ENCODE measurements around the gene GHR. TPM values are rescaled to one million over a fixed set of nuclear protein-coding genes. Genes with fewer than 3 reads are reported as not detected.
A peak's percentile ranks its signal among the peaks of the same experiment; 100 is the strongest.

Gene GHR
- total and polyA plus RNA-seq, 4 donors, result 2.9 to 17.1 (median 8.6) TPM

GRCh38 chr5:42483472-42484154, 60.4 kb downstream of the GHR start:
- no peak for ATAC-seq (ENCODE audit: low FRiP score)
- WGBS, 2 donors, result 68 to 70% methylated on average over 5 of the region's 5 CpGs

GRCh38 chr5:42487077-42487476, 63.8 kb downstream of the GHR start:
- Histone ChIP-seq H3K9me3 (ENCODE audit: control insufficient read depth, low read length) (no peaks in the 10 kb centered on the region), H3K4me3 (ENCODE audit: low read length in 2 of 2) (no peak overlapping the region), H3K36me3 (ENCODE audit: control insufficient read depth in 1 of 2, insufficient read depth in 2 of 2, low read length in 1 of 2) (no peaks in the 10 kb centered on the region), H3K4me1 (ENCODE audit: control insufficient read depth in 1 of 2, insufficient read depth in 2 of 2, low read length in 2 of 2) (peaks cover 0 to 1% of the 10 kb centered on the region in 2 donors), H3K27ac (ENCODE audit: low read depth in 1 of 2, low read length in 2 of 2) (no peak overlapping the region), H3K27me3 (ENCODE audit: control insufficient read depth in 1 of 2, insufficient read depth in 2 of 2, low read length in 1 of 2) (no peaks in the 10 kb centered on the region)
- 65 to 78% methylated on average over 3 of the region's 3 CpGs for WGBS, 2 donors
- ATAC-seq (ENCODE audit: low FRiP score) (no peak), DNase-seq (no peak)
- intact Hi-C loops (cut with DNase I), result no loop called here

More at GRCh38 chr5:42483472-42484154, 60.4 kb downstream of the GHR start:
- H3K27ac ChIP-seq (ENCODE audit: low read depth in 1 of 2, low read length in 2 of 2), result no peak overlapping the region
- H3K9me3 ChIP-seq (ENCODE audit: control insufficient read depth, low read length), result no peaks in the 10 kb centered on the region
- no peak for DNase-seq
- H3K27me3 ChIP-seq (ENCODE audit: control insufficient read depth in 1 of 2, insufficient read depth in 2 of 2, low read length in 1 of 2), result no peaks in the 10 kb centered on the region
- intact Hi-C loops (cut with DNase I), result no loop called here
- peaks cover 0 to 1% of the 10 kb centered on the region in 2 donors for H3K4me1 ChIP-seq (ENCODE audit: control insufficient read depth in 1 of 2, insufficient read depth in 2 of 2, low read length in 2 of 2)
- no peaks in the 10 kb centered on the region for H3K36me3 ChIP-seq (ENCODE audit: control insufficient read depth in 1 of 2, insufficient read depth in 2 of 2, low read length in 1 of 2)
- no peak overlapping the region for H3K4me3 ChIP-seq (ENCODE audit: low read length in 2 of 2)

- H3K27me3 ChIP-seq (ENCODE audit: control insufficient read depth in 1 of 2, insufficient read depth in 2 of 2, low read length in 1 of 2), result no peaks in the 10 kb centered on the region
- ATAC-seq (ENCODE audit: low FRiP score) (no peak), DNase-seq (no peak)
- H3K27ac ChIP-seq (ENCODE audit: low read depth in 1 of 2, low read length in 2 of 2), result no peak overlapping the region
- H3K9me3 ChIP-seq (ENCODE audit: control insufficient read depth, low read length), result no peaks in the 10 kb centered on the region
- H3K36me3 ChIP-seq (ENCODE audit: control insufficient read depth in 1 of 2, insufficient read depth in 2 of 2, low read length in 1 of 2), result no peaks in the 10 kb centered on the region
- no peak overlapping the region for H3K4me3 ChIP-seq (ENCODE audit: low read length in 2 of 2)
- H3K4me1 ChIP-seq (ENCODE audit: control insufficient read depth in 1 of 2, insufficient read depth in 2 of 2, low read length in 2 of 2), result peaks cover 0 to 1% of the 10 kb centered on the region in 2 donors
- intact Hi-C loops (cut with DNase I), result no loop called here
Measured at GRCh38 chr5:42487821-42488220, 64.6 kb downstream of the GHR start.

- Histone ChIP-seq H3K4me3 (ENCODE audit: low read length in 2 of 2) (no peak overlapping the region), H3K9me3 (ENCODE audit: control insufficient read depth, low read length) (no peaks in the 10 kb centered on the region), H3K27ac (ENCODE audit: low read depth in 1 of 2, low read length in 2 of 2) (no peak overlapping the region), H3K36me3 (ENCODE audit: control insufficient read depth in 1 of 2, insufficient read depth in 2 of 2, low read length in 1 of 2) (no peaks in the 10 kb centered on the region), H3K27me3 (ENCODE audit: control insufficient read depth in 1 of 2, insufficient read depth in 2 of 2, low read length in 1 of 2) (no peaks in the 10 kb centered on the region), H3K4me1 (ENCODE audit: control insufficient read depth in 1 of 2, insufficient read depth in 2 of 2, low read length in 2 of 2) (no peaks in the 10 kb centered on the region)
- intact Hi-C loops (cut with DNase I), result no loop called here
- 37 to 44% methylated on average over 2 of the region's 2 CpGs for WGBS, 2 donors
- ATAC-seq (ENCODE audit: low FRiP score), result no peak
- DNase-seq, result no peak
Measured at GRCh38 chr5:42490831-42491230, 67.6 kb downstream of the GHR start.

GRCh38 chr5:42491699-42492098, 68.5 kb downstream of the GHR start:
- Histone ChIP-seq H3K36me3 (ENCODE audit: control insufficient read depth in 1 of 2, insufficient read depth in 2 of 2, low read length in 1 of 2) (no peaks in the 10 kb centered on the region), H3K4me1 (ENCODE audit: control insufficient read depth in 1 of 2, insufficient read depth in 2 of 2, low read length in 2 of 2) (no peaks in the 10 kb centered on the region), H3K27ac (ENCODE audit: low read depth in 1 of 2, low read length in 2 of 2) (peak overlapping the region in 1 of 2 donors; percentile 22), H3K27me3 (ENCODE audit: control insufficient read depth in 1 of 2, insufficient read depth in 2 of 2, low read length in 1 of 2) (no peaks in the 10 kb centered on the region), H3K4me3 (ENCODE audit: low read length in 2 of 2) (no peak overlapping the region), H3K9me3 (ENCODE audit: control insufficient read depth, low read length) (no peaks in the 10 kb centered on the region)
- no peak for DNase-seq
- intact Hi-C loops (cut with DNase I), result no loop called here
- ATAC-seq (ENCODE audit: low FRiP score), result no peak
- WGBS, 2 donors, result 20 to 28% methylated on average over 3 of the region's 3 CpGs

GRCh38 chr5:42492974-42493373, 69.7 kb downstream of the GHR start:
- no peak overlapping the region for H3K4me3 ChIP-seq (ENCODE audit: low read length in 2 of 2)
- H3K36me3 ChIP-seq (ENCODE audit: control insufficient read depth in 1 of 2, insufficient read depth in 2 of 2, low read length in 1 of 2), result no peaks in the 10 kb centered on the region
- no peak overlapping the region for H3K27ac ChIP-seq (ENCODE audit: low read depth in 1 of 2, low read length in 2 of 2)
- no peaks in the 10 kb centered on the region for H3K9me3 ChIP-seq (ENCODE audit: control insufficient read depth, low read length)
- intact Hi-C loops (cut with DNase I), result no loop called here
- WGBS, 2 donors, result 62 to 64% methylated on average over 3 of the region's 3 CpGs
- H3K27me3 ChIP-seq (ENCODE audit: control insufficient read depth in 1 of 2, insufficient read depth in 2 of 2, low read length in 1 of 2), result no peaks in the 10 kb centered on the region
- no peak for ATAC-seq (ENCODE audit: low FRiP score)
- no peak for DNase-seq
- H3K4me1 ChIP-seq (ENCODE audit: control insufficient read depth in 1 of 2, insufficient read depth in 2 of 2, low read length in 2 of 2), result no peaks in the 10 kb centered on the region

GRCh38 chr5:42494414-42494813, 71.2 kb downstream of the GHR start:
- DNase-seq (no peak), ATAC-seq (ENCODE audit: low FRiP score) (no peak)
- H3K4me3 ChIP-seq (ENCODE audit: low read length in 2 of 2), result no peak overlapping the region
- no peaks in the 10 kb centered on the region for H3K9me3 ChIP-seq (ENCODE audit: control insufficient read depth, low read length)
- H3K27me3 ChIP-seq (ENCODE audit: control insufficient read depth in 1 of 2, insufficient read depth in 2 of 2, low read length in 1 of 2), result no peaks in the 10 kb centered on the region
- no peak overlapping the region for H3K27ac ChIP-seq (ENCODE audit: low read depth in 1 of 2, low read length in 2 of 2)
- 89 to 90% methylated on average over 4 of the region's 4 CpGs for WGBS, 2 donors
- no peaks in the 10 kb centered on the region for H3K4me1 ChIP-seq (ENCODE audit: control insufficient read depth in 1 of 2, insufficient read depth in 2 of 2, low read length in 2 of 2)
- H3K36me3 ChIP-seq (ENCODE audit: control insufficient read depth in 1 of 2, insufficient read depth in 2 of 2, low read length in 1 of 2), result no peaks in the 10 kb centered on the region
- intact Hi-C loops (cut with DNase I), result no loop called here

- Histone ChIP-seq H3K27me3 (ENCODE audit: control insufficient read depth in 1 of 2, insufficient read depth in 2 of 2, low read length in 1 of 2) (no peaks in the 10 kb centered on the region), H3K4me1 (ENCODE audit: control insufficient read depth in 1 of 2, insufficient read depth in 2 of 2, low read length in 2 of 2) (peaks cover 0 to 3% of the 10 kb centered on the region in 2 donors), H3K27ac (ENCODE audit: low read depth in 1 of 2, low read length in 2 of 2) (no peak overlapping the region), H3K36me3 (ENCODE audit: control insufficient read depth in 1 of 2, insufficient read depth in 2 of 2, low read length in 1 of 2) (no peaks in the 10 kb centered on the region), H3K9me3 (ENCODE audit: control insufficient read depth, low read length) (no peaks in the 10 kb centered on the region), H3K4me3 (ENCODE audit: low read length in 2 of 2) (no peak overlapping the region)
- DNase-seq (no peak), ATAC-seq (ENCODE audit: low FRiP score) (no peak)
- WGBS, 2 donors, result 54 to 74% methylated on average over 2 of the region's 2 CpGs
- intact Hi-C loops (cut with DNase I), result no loop called here
Measured at GRCh38 chr5:42495914-42496313, 72.7 kb downstream of the GHR start.

- intact Hi-C loops (cut with DNase I), result no loop called here
- no peak for DNase-seq
- Histone ChIP-seq H3K9me3 (ENCODE audit: control insufficient read depth, low read length) (no peaks in the 10 kb centered on the region), H3K4me1 (ENCODE audit: control insufficient read depth in 1 of 2, insufficient read depth in 2 of 2, low read length in 2 of 2) (peaks cover 0 to 3% of the 10 kb centered on the region in 2 donors), H3K27me3 (ENCODE audit: control insufficient read depth in 1 of 2, insufficient read depth in 2 of 2, low read length in 1 of 2) (no peaks in the 10 kb centered on the region), H3K36me3 (ENCODE audit: control insufficient read depth in 1 of 2, insufficient read depth in 2 of 2, low read length in 1 of 2) (no peaks in the 10 kb centered on the region), H3K4me3 (ENCODE audit: low read length in 2 of 2) (no peak overlapping the region), H3K27ac (ENCODE audit: low read depth in 1 of 2, low read length in 2 of 2) (no peak overlapping the region)
- 90 to 91% methylated on average over 4 of the region's 4 CpGs for WGBS, 2 donors
- no peak for ATAC-seq (ENCODE audit: low FRiP score)
Measured at GRCh38 chr5:42496397-42497156, 73.3 kb downstream of the GHR start.
